Duodenal mucosa (tissue), 2 donors: ENCODE results near the gene TNS3.
"Not testable (repeated sequence)": the region's sequence is repeated elsewhere in the genome, so short reads cannot be mapped to it uniquely, and the experiment has no call there.

Experiments
- H3K27ac ChIP-seq: one replicate; pipeline ENCODE4 v1.7.0; 2013; ENCODE audit warnings: low read depth, low read length
- H3K27me3 ChIP-seq, 2 donors: one replicate each; pipeline ENCODE4 v1.7.0; 2013; ENCODE audit warnings: low read length in 2 of 2, control low read depth in 1 of 2; ENCODE audit not compliant: insufficient read depth in 2 of 2, control insufficient read depth in 1 of 2
- H3K36me3 ChIP-seq, 2 donors: one replicate each; pipeline ENCODE4 v1.7.0; 2013; ENCODE audit warnings: low read length in 2 of 2, control low read depth in 1 of 2; ENCODE audit not compliant: insufficient read depth in 2 of 2, control insufficient read depth in 1 of 2
- H3K4me1 ChIP-seq, 2 donors: one replicate each; pipeline ENCODE4 v1.7.0; 2013; ENCODE audit warnings: low read length in 2 of 2, control low read depth in 1 of 2; ENCODE audit not compliant: insufficient read depth in 2 of 2, control insufficient read depth in 1 of 2
- H3K4me3 ChIP-seq, 2 donors: one replicate each; pipeline ENCODE4 v1.7.0; 2013; ENCODE audit warnings: low read length in 2 of 2, low read depth in 1 of 2
- H3K9ac ChIP-seq, 2 donors: one replicate each; pipeline ENCODE4 v1.7.0; 2013; ENCODE audit warnings: low read length in 2 of 2, low read depth in 1 of 2
- H3K9me3 ChIP-seq, 2 donors: one replicate each; pipeline ENCODE4 v1.7.0; 2013; ENCODE audit warnings: low read length in 2 of 2, control low read depth in 1 of 2; ENCODE audit not compliant: control insufficient read depth in 1 of 2

The TNS3 gene

DNA sequence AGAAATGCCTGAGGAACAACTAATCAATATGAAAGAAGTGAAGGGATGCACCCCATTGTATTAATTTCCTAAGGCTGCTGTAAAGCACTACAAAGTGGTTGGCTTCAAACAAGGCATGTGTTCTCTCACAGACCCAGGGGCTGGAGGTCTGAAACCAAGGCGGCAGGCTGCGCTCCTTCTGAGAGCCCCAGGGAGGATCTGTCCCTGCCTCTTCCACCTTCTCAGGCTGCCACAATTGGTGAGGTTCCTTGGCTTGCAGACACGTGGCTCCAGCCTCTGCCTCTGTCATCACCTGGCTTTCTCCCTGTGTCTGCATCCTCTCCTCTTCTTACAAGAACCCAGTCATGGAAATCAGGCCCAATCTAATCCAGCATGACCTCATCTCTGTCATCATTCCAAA, 110.1 kb downstream of the TNS3 start:
- H3K27me3 ChIP-seq, result no peaks in the 10 kb centered on the region
- H3K4me1 ChIP-seq, result peaks cover 62 to 68% of the 10 kb centered on the region in 2 donors
- peaks cover 0 to 15% of the 10 kb centered on the region in 2 donors for H3K36me3 ChIP-seq
- no peak overlapping the region for H3K27ac ChIP-seq
- no peak overlapping the region for H3K9ac ChIP-seq
- H3K9me3 ChIP-seq, result no peaks in the 10 kb centered on the region
- H3K4me3 ChIP-seq, result no peak overlapping the region

DNA sequence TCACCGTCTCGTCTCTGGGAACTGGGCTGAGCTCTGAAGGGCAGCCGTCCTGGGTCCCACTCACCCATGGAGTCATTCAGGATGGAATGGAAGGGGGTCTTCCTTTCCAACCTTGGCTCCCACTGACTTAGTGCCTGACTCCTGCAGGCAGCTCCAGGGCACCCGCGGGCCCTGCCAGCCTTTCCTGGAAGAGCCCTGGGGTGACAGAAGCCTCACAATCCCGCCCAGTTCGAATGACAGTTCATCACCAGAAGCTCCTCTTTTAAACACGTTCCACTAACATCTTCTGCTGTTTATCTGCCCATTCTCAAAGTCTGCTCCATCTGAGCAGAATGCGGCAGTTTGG, 110.6 kb downstream of the TNS3 start:
- Histone ChIP-seq H3K36me3 (peaks cover 0 to 15% of the 10 kb centered on the region in 2 donors), H3K9ac (peak overlapping the region in 1 of 2 donors; percentile 15), H3K27me3 (no peaks in the 10 kb centered on the region), H3K9me3 (no peaks in the 10 kb centered on the region), H3K4me1 (peaks cover 62 to 68% of the 10 kb centered on the region in 2 donors), H3K27ac (peak overlapping the region; percentile 4), H3K4me3 (no peak overlapping the region)

DNA sequence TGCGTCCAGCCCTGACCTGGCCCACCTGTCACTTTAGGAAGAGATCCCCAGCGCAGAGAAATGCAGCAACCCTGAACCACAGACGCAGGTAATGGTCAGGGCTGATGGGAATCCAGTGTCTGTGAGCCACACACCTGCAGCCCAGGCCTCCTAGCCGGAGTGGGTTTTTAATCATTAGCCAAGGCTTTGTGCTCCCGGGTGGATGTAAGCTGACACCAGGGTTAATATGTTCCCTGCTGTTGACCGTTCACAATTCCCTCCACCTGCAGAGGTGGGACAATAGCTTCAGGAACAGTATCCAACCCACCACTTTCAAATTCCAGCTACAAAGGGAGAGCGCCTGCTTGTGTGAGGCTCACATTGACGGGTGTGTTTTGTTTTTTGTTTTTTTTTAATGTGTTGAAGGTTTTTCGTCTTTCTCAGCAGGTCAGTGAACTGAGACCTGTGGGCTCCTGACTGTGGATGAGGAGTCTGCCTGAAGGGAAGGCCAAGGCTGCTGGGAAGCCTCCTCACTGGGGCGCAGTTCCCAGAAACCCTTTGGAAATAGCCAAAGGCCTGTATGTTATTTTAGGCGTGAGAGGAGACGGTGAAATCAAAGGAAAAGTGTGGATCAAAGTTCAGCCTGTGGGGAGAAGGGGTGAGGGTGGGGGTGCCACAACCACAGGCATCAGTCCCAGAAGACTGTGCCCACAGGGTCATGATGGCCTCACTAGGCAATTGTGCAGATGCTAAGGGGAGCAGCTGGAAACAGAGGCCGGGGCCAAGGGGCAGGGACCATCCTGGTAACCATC, 111.1 kb downstream of the TNS3 start:
- Histone ChIP-seq H3K9me3 (no peaks in the 10 kb centered on the region), H3K36me3 (peaks cover 0 to 13% of the 10 kb centered on the region in 2 donors), H3K4me1 (peaks cover 58 to 62% of the 10 kb centered on the region in 2 donors), H3K9ac (peak overlapping the region; percentile 15 to 52), H3K4me3 (no peak overlapping the region), H3K27ac (peak overlapping the region; percentile 37), H3K27me3 (no peaks in the 10 kb centered on the region)

GRCh38 chr7:47469846-47470245, 112.1 kb downstream of the TNS3 start:
- not testable (repeated sequence) for H3K9ac ChIP-seq, H3K27ac ChIP-seq, H3K27me3 ChIP-seq, H3K4me3 ChIP-seq, H3K9me3 ChIP-seq
- H3K4me1 ChIP-seq, result peaks cover 49 to 53% of the 10 kb centered on the region in 2 donors
- H3K36me3 ChIP-seq, result peaks cover 0 to 17% of the 10 kb centered on the region in 2 donors

DNA sequence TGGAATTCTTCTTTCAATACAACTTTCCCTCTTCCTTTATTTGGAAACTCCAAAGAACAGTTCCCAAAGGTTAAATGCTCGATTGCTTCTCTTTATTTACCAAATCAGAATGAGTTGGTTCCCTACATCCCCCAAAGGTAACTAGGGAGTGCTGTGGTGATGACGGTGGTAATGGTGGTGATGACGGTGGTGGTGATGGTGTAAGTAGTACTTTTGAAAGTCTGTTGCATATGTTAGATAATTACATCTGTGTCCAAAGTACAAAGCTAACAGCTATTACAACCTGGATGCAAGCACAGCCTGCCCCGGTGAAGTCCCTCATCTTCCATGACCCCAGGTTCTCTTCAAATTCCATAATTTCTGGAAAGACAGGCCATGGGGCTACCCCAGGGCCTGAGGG, 115.1 kb downstream of the TNS3 start:
- H3K9ac ChIP-seq, result no peak overlapping the region
- no peak overlapping the region for H3K27ac ChIP-seq

GRCh38 chr7:47465191-47465590, 116.7 kb downstream of the TNS3 start:
- no peak overlapping the region for H3K9ac ChIP-seq
- no peaks in the 10 kb centered on the region for H3K27me3 ChIP-seq
- H3K36me3 ChIP-seq, result peaks cover 0 to 15% of the 10 kb centered on the region in 2 donors
- H3K4me1 ChIP-seq, result peaks cover 37 to 42% of the 10 kb centered on the region in 2 donors
- no peaks in the 10 kb centered on the region for H3K9me3 ChIP-seq
- no peak overlapping the region for H3K27ac ChIP-seq
- no peak overlapping the region for H3K4me3 ChIP-seq

More for the DNA sequence above, 115.1 kb downstream of the TNS3 start:
- Histone ChIP-seq H3K36me3 (peaks cover 0 to 15% of the 10 kb centered on the region in 2 donors), H3K4me3 (no peak overlapping the region), H3K27me3 (no peaks in the 10 kb centered on the region), H3K4me1 (peaks cover 36 to 40% of the 10 kb centered on the region in 2 donors), H3K9me3 (no peaks in the 10 kb centered on the region)

- H3K4me1 ChIP-seq, result peaks cover 43 to 44% of the 10 kb centered on the region in 2 donors
- H3K9me3 ChIP-seq, result no peaks in the 10 kb centered on the region
- no peak overlapping the region for H3K27ac ChIP-seq
- H3K9ac ChIP-seq, result no peak overlapping the region
- H3K27me3 ChIP-seq, result no peaks in the 10 kb centered on the region
- peaks cover 0 to 15% of the 10 kb centered on the region in 2 donors for H3K36me3 ChIP-seq
- H3K4me3 ChIP-seq, result no peak overlapping the region
These were observed 117.6 kb downstream of the TNS3 start for GRCh38 chr7:47464266-47464665.

- Histone ChIP-seq H3K9me3 (no peaks in the 10 kb centered on the region), H3K4me1 (peaks cover 40 to 44% of the 10 kb centered on the region in 2 donors), H3K9ac (no peak overlapping the region), H3K27ac (no peak overlapping the region), H3K36me3 (peaks cover 0 to 15% of the 10 kb centered on the region in 2 donors), H3K27me3 (no peaks in the 10 kb centered on the region), H3K4me3 (no peak overlapping the region)
These were observed 120.2 kb downstream of the TNS3 start for GRCh38 chr7:47461746-47462145.

DNA sequence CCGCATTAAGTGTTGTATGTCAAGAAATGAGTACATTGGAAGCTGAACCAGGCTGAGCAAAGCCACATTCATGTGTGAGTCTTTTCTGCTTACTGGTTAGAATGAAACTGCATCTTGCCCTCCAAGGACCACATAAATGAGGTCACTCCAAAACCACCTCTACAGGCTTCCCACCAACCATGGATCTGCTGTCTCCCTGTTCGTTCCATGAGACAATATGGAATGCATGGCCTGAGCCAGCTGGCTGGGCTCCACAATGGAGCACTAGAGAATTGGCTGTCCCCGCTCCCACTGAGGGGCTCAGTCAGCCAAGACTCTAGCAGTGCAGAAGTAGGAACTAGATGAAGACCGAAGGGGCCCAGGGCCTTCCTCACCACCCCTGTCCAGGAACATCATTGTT, 120.8 kb downstream of the TNS3 start:
- Histone ChIP-seq H3K27me3 (no peaks in the 10 kb centered on the region), H3K27ac (no peak overlapping the region), H3K4me1 (peaks cover 36 to 39% of the 10 kb centered on the region in 2 donors), H3K9ac (no peak overlapping the region), H3K9me3 (no peaks in the 10 kb centered on the region), H3K36me3 (peaks cover 0 to 15% of the 10 kb centered on the region in 2 donors), H3K4me3 (no peak overlapping the region)

GRCh38 chr7:47460251-47460989, 121.5 kb downstream of the TNS3 start:
- Histone ChIP-seq H3K36me3 (peaks cover 0 to 15% of the 10 kb centered on the region in 2 donors), H3K4me3 (no peak overlapping the region), H3K27ac (no peak overlapping the region), H3K4me1 (peaks cover 36 to 39% of the 10 kb centered on the region in 2 donors), H3K9ac (no peak overlapping the region), H3K9me3 (no peaks in the 10 kb centered on the region), H3K27me3 (no peaks in the 10 kb centered on the region)
